K562 (cell line): ENCODE results near the gene CUL5.

ENCODE experiments used
- AFF4 ChIP-seq: sonication (generic); formaldehyde crosslinking; IDR thresholded peaks from 2 replicates; pipeline ENCODE4 v1.8.0; 2023; ENCODE audit warnings: mild to moderate bottlenecking, missing genetic modification reagents
- E4F1 ChIP-seq: fragments of 250-450 bp; sonication (Bioruptor Pico); IDR thresholded peaks from 2 replicates; pipeline ENCODE4 v1.5.0; 2021; ENCODE audit warnings: mild to moderate bottlenecking, borderline replicate concordance
- SMAD1 ChIP-seq: fragments of 150-350 bp; IDR thresholded peaks from 2 replicates; pipeline ENCODE4 v1.6.1; 2014; ENCODE audit warnings: low read length, low read depth; ENCODE audit not compliant: partially characterized antibody
- ZNF507 ChIP-seq: conservative IDR thresholded peaks from 2 replicates; pipeline ENCODE4 v1.6.1; 2017; ENCODE audit warnings: missing genetic modification characterization, missing compliant biosample characterization

GRCh38 chr11:108128772-108129171 lies 120.1 kb downstream of the CUL5 start:
- no peak for TF ChIP-seq AFF4 (CRISPR knock-in tag)
- no peak for TF ChIP-seq E4F1 (CRISPR knock-in tag)
- TF ChIP-seq ZNF507: no peak
- TF ChIP-seq SMAD1: no peak
